ENCODE results near the gene SPOCK1. TPM values are rescaled to one million over a fixed set of nuclear protein-coding genes. Genes with fewer than 3 reads are reported as not detected.

SPOCK1 gene
- total and polyA plus RNA-seq, 9 of the 15 experiments (the other 6 are each of a cell fraction or from before 2014, with no cell fraction given), result 0.01 to 0.35 (median 0.04) TPM; not detected in 6

- Histone ChIP-seq H3K79me2 (ENCODE audit: control insufficient read depth, insufficient read depth, low read length) (no peaks in the 10 kb centered on the region), H3K36me3 (ENCODE audit: control insufficient read depth, insufficient read depth, low read length) (no peaks in the 10 kb centered on the region), H3K27me3 (ENCODE audit: control insufficient read depth in 2 of 2, insufficient read depth in 2 of 2, low read length in 2 of 2) (no peaks in the 10 kb centered on the region), H3K9ac (ENCODE audit: insufficient read depth in 1 of 2, low read depth in 2 of 2, low read length in 2 of 2) (no peak overlapping the region), H3K4me2 (ENCODE audit: insufficient read depth, low read length) (no peak overlapping the region), H3K27ac (ENCODE audit: extremely low read depth, low read depth, low read length) (no peak overlapping the region), H4K20me1 (replicated peaks; ENCODE audit: control insufficient read depth, insufficient read depth, low read length) (no peaks in the 10 kb centered on the region), H3K9me3 (replicated peaks; ENCODE audit: control insufficient read depth, insufficient read depth, low read depth, low read length) (no peaks in the 10 kb centered on the region), H3K9me1 (ENCODE audit: control insufficient read depth, insufficient read depth, low read length) (no peaks in the 10 kb centered on the region), H3K4me1 (replicated peaks in 1 of 2; ENCODE audit: control insufficient read depth in 2 of 2, insufficient read depth in 2 of 2, low read length in 2 of 2) (no peaks in the 10 kb centered on the region), H2AFZ (ENCODE audit: low read depth, low read length) (no peak overlapping the region), H3K4me3 (no peak overlapping the region)
- no peak for TF ChIP-seq RBM22 (IDR thresholded peaks at IDR 0.05; ENCODE audit: low read depth, low read length, poor library complexity, severe bottlenecking)
- TF ChIP-seq MIER1 (IDR thresholded peaks at IDR 0.05; ENCODE audit: low read depth), result no peak
- no peak for TF ChIP-seq DIDO1 (tag; IDR thresholded peaks at IDR 0.05; ENCODE audit: low read depth)
- no peak for TF ChIP-seq ZNF778 (CRISPR knock-in tag; IDR thresholded peaks at IDR 0.05)
- no peak for TF ChIP-seq POU5F1 (IDR thresholded peaks at IDR 0.05; ENCODE audit: borderline replicate concordance, low read depth, low read length, partially characterized antibody)
- no peak for TF ChIP-seq ZNF146 (CRISPR knock-in tag; IDR thresholded peaks at IDR 0.05; ENCODE audit: unreplicated experiment)
- no peak for TF ChIP-seq VEZF1 (CRISPR knock-in tag; IDR thresholded peaks at IDR 0.05)
- no peak for TF ChIP-seq GTF2E2 (tag; IDR thresholded peaks at IDR 0.05)
- no peak for TF ChIP-seq ZBTB8A (IDR thresholded peaks at IDR 0.05; ENCODE audit: partially characterized antibody)
- TF ChIP-seq ZNF23 (CRISPR knock-in tag; IDR thresholded peaks at IDR 0.05), result no peak
- TF ChIP-seq ARID2 (IDR thresholded peaks at IDR 0.05), result no peak
- TF ChIP-seq MXD1 (CRISPR knock-in tag; IDR thresholded peaks at IDR 0.05; ENCODE audit: borderline replicate concordance, poor library complexity, severe bottlenecking), result no peak
- no peak for TF ChIP-seq GABPA (tag; conservative IDR thresholded peaks at IDR 0.05; ENCODE audit: low read depth)
- TF ChIP-seq PTRF (tag; IDR thresholded peaks at IDR 0.05), result no peak
- TF ChIP-seq ZNF707 (CRISPR knock-in tag; conservative IDR thresholded peaks at IDR 0.05), result no peak
- TF ChIP-seq SRSF7 (optimal IDR thresholded peaks at IDR 0.05; ENCODE audit: low read depth, low read length), result no peak
- no peak for TF ChIP-seq CHCHD3 (CRISPR knock-in tag; IDR thresholded peaks at IDR 0.05)
- no peak for TF ChIP-seq BACH1 (tag; IDR thresholded peaks at IDR 0.05)
- TF ChIP-seq U2AF2 (optimal IDR thresholded peaks at IDR 0.05; ENCODE audit: low read depth, low read length), result no peak
- TF ChIP-seq SMARCB1 (IDR thresholded peaks at IDR 0.05; ENCODE audit: insufficient read length, low read depth), result no peak
- POLR2A ChIA-PET, result no interaction called here
- CTCF ChIA-PET (ENCODE audit: low intra/inter-chr PET ratio), result no interaction called here
- no TSS peak for BruUV-seq (replicated peaks)
- DNase-seq (ENCODE audit: extremely low read depth in 1 of 4, low spot score in 3 of 4) (no peak), ATAC-seq (no peak), FAIRE-seq (no peak)
- 0% methylated on average over 2 of the region's 2 CpGs for WGBS (ENCODE audit: insufficient coverage, low coverage, missing lambda C conversion rate)
- in situ Hi-C loops (cut with MboI) (no loop called here), intact Hi-C loops (cut with micrococcal nuclease) (no loop called here)
Observed at GRCh38 chr5:137486707-137487106, 12.4 kb downstream of the SPOCK1 start.
